IPS-18c (cell line): ENCODE data around the gene SYP.

Experiments
- H3K4me3 ChIP-seq: 2 replicates; pipeline ENCODE4 v1.7.0; 2013; ENCODE audit warnings: low read depth, mild to moderate bottlenecking, low read length, moderate library complexity; ENCODE audit not compliant: insufficient read depth
- H3K9me3 ChIP-seq: one replicate; pipeline ENCODE4 v1.6.1; 2013; ENCODE audit warnings: mild to moderate bottlenecking, low read length, moderate library complexity; ENCODE audit not compliant: control insufficient read depth, insufficient read depth

The SYP gene

GRCh38 chrX:49228185-49228584 lies 28.2 kb upstream of the SYP start:
- Histone ChIP-seq H3K9me3 (peaks cover 6% of the 10 kb centered on the region), H3K4me3 (no peak overlapping the region)

DNA sequence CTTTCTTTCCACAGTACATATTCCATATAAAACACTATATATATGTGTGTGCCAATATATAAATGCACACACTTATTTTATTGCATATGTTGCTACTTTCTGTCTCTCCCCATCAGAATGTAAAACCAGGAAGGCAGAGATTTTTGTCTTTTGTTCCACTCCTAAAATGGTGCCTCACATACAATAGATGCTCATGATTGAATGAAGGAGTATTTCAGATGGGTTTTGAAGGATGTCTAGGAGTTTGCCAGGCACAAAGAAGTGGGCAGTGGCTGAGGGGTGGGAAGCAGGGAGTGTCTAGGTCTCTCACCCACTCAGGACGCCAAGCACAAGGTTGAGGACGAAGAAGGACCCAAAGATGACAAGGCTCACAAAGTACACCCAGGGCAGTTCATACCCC lies 27.7 kb upstream of the SYP start:
- H3K9me3 ChIP-seq = peaks cover 3% of the 10 kb centered on the region

GRCh38 chrX:49226946-49227345 lies 27.0 kb upstream of the SYP start:
- no peak overlapping the region for H3K4me3 ChIP-seq
- H3K9me3 ChIP-seq = peaks cover 7% of the 10 kb centered on the region

More for the DNA sequence above, 27.7 kb upstream of the SYP start:
- H3K4me3 ChIP-seq = no peak overlapping the region

GRCh38 chrX:49225858-49226257 lies 25.9 kb upstream of the SYP start:
- Histone ChIP-seq H3K4me3 (no peak overlapping the region), H3K9me3 (peaks cover 7% of the 10 kb centered on the region)

DNA sequence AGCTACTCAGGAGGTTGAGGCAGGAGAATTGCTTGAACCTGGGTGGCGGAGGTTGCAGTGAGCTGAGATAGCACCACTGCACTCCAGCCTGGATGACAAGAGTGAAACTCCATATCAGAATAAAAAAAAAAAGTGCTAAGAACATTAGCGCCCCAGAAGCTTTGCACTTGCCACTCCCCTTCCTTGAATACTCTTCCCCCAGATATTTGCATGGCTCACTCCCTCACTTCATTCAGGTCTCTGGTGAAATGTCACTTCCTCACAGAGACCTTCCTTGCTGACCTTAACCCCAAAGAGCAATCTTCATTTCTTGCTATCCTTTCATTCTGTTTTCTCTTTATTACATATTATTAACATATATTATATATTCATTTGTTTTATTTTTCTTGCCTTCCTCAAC lies 21.9 kb upstream of the SYP start:
- H3K9me3 ChIP-seq = peaks cover 9% of the 10 kb centered on the region

DNA sequence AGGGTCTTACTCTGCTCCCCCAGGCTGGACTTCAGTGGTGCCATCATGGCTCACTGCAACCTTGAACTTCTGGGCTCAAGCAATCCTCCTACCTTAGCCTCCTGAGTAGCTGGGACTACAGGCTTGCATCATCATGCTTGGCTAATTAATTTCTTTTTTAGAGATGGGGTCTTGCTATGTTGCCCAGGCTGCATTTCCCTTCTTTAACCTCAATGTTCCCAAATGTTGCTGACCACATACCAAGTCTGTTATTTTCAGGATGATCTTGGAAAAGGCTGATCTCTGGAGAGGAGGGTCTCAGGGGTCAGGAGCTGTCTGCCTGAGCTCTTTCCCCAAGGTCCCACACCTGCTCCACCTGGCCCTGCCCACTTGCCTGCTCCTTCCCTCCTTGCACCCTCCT lies 20.1 kb upstream of the SYP start:
- peaks cover 9% of the 10 kb centered on the region for H3K9me3 ChIP-seq

More for the DNA sequence above, 21.9 kb upstream of the SYP start:
- no peak overlapping the region for H3K4me3 ChIP-seq

DNA sequence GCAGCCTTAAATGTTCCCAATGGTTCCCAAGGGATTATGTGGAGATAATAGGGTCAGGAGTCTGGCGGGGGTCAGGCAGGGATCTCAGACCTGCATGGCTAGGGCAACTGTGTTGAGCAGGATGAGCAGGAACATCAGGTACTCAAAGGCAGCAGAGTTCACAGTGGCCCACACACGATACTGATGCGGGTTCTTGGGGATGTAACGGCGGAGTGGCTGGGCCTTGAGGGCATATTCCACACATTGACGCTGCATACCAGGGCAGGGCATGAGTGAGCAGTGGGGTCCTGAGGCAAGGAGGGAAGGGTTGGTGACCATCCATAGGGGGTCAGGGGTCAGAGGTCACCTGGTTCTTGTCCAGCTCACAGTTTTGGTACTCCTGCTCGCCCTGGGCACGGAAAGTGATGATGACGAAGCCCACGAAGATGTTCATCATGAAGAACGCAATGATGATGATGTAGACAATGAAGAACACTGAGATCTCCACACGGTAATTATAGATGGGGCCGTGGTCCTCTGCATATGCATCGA lies 15.1 kb upstream of the SYP start:
- Histone ChIP-seq H3K9me3 (peaks cover 15% of the 10 kb centered on the region), H3K4me3 (no peak overlapping the region)

More for the DNA sequence above, 20.1 kb upstream of the SYP start:
- H3K4me3 ChIP-seq = no peak overlapping the region

- Histone ChIP-seq H3K9me3 (peaks cover 15% of the 10 kb centered on the region), H3K4me3 (no peak overlapping the region)
These were observed 14.4 kb upstream of the SYP start for GRCh38 chrX:49214416-49214815.

DNA sequence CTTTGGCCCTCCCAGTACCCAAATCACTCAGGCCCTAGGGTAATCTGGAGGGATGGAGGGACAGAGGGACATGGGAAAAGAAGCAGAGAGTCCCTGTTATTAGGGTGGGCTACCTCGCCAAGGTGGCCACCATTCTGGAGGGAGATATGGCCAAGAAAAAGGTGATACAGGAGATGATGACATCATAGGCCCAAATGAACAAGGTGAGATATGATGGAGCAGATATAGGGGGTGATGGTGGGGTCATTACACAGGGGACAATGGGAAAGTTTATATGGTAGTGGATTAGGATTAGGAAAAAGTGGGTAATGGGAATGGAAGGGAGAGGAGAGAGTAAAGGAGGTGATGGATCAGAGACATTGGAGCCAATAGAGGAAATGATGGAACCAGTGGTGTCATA lies 12.9 kb upstream of the SYP start:
- Histone ChIP-seq H3K9me3 (peaks cover 12% of the 10 kb centered on the region), H3K4me3 (no peak overlapping the region)

- Histone ChIP-seq H3K4me3 (no peak overlapping the region), H3K9me3 (peaks cover 12% of the 10 kb centered on the region)
These were observed 12.2 kb upstream of the SYP start for GRCh38 chrX:49212209-49212608.

GRCh38 chrX:49211074-49211473 lies 11.1 kb upstream of the SYP start:
- Histone ChIP-seq H3K9me3 (peaks cover 15% of the 10 kb centered on the region), H3K4me3 (no peak overlapping the region)

DNA sequence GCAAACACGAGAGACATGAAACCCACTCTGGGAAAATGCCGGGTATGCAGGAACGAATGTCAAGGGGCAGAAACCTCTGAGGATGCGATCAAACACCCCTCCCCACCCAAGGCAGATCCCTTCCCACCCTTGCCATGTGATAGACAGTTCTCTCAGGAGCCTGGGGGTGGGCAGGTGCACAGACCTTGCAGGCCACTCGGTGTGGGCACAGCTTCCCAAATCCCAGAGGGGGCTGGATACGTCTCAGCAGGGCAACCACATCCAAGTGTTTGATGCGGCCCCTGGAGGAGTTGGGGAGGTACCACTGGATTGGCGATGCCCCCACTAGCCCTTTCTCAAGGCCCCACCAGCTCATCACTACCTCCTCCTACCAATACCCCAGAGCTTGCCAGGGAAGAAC lies 10.4 kb upstream of the SYP start:
- Histone ChIP-seq H3K4me3 (no peak overlapping the region), H3K9me3 (peaks cover 15% of the 10 kb centered on the region)

- peak overlapping the region; percentile 24 for H3K4me3 ChIP-seq
These were observed 9.7 kb upstream of the SYP start for GRCh38 chrX:49209434-49210251.

GRCh38 chrX:49208399-49208798 lies 8.4 kb upstream of the SYP start:
- Histone ChIP-seq H3K4me3 (no peak overlapping the region; the same call in 1 of the 2 replicates), H3K9me3 (peaks cover 18% of the 10 kb centered on the region)

More at GRCh38 chrX:49209434-49210251, 9.7 kb upstream of the SYP start:
- H3K9me3 ChIP-seq = peaks cover 17% of the 10 kb centered on the region

DNA sequence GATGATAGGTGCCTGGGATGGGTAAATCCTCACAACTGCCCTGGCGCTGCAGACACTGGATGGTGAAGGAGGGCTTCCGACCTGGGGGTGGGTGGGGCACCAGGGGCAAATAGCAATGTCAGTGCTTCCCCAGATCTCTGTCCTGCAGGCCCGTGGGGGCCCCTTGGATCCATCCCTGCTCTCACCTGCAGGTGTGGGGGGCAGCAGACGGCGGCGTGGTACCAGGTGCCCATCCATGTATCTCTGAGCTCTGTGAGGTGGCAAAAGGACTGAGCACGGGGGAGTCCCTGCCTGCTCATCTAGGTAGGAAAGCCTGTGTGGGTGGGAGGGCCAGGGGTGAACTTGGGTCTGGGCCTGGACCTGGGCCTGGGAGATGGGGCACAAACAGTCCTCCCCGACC lies 6.5 kb upstream of the SYP start:
- Histone ChIP-seq H3K9me3 (peaks cover 18% of the 10 kb centered on the region), H3K4me3 (no peak overlapping the region)

- Histone ChIP-seq H3K4me3 (no peak overlapping the region; the same call in 1 of the 2 replicates), H3K9me3 (peaks cover 12% of the 10 kb centered on the region)
These were observed 5.5 kb upstream of the SYP start for GRCh38 chrX:49205443-49205842.

DNA sequence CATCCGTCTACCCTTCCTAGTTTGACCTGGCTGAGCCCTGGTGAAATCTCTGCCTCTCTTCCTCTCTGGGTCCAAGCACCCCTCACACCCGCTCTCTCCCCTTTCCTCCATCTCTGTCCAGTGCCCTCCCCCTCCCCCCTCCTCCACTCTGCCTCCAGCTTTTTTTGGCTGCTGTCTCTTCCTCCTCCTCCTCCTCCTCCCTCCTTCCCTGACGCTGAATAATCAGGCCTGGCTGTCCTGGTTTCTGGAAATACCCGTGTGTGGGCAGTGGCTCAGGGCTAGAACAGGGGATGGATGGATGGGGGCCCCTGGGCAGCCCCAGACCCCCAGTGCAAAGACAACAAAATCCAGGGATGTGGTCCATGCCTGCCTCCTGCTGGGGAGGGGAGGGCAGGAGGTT lies 4.7 kb upstream of the SYP start:
- Histone ChIP-seq H3K4me3 (no peak overlapping the region), H3K9me3 (peaks cover 14% of the 10 kb centered on the region)

DNA sequence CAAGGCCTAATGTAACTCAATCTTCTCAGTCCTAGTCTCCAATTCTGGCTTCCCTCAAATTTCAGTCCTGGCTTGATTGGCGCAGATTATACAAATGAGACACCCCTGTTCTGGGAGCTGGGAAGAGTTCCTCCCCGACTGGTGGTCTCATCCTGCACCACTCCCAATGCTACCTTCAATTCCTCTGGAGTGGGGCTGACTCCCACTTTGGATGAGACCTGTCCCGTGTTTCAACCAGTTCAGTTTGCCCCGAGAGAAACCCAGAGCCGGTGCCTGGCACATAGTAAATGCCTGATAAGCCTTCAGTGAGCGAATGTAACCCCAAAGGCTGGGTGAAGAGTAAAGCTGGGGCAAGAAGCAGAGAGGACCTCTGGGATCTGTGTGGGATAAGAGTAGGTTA lies 4.0 kb upstream of the SYP start:
- Histone ChIP-seq H3K4me3 (no peak overlapping the region), H3K9me3 (peaks cover 17% of the 10 kb centered on the region)
